ENCODE measurements around the gene RTEL1. TPM values are rescaled to one million over a fixed set of nuclear protein-coding genes. Genes with fewer than 3 reads are reported as not detected.
"Not testable (repeated sequence)": the region's sequence is repeated elsewhere in the genome, so short reads cannot be mapped to it uniquely, and the experiment has no call there.

The RTEL1 gene
- total RNA-seq, 1 donor from 2014 or later = 4.7 TPM

- H3K4me3 ChIP-seq (ENCODE audit: low read length in 3 of 3); H3K27ac ChIP-seq (ENCODE audit: low read depth, low read length); H3K9ac ChIP-seq (ENCODE audit: low read depth in 1 of 3, low read length in 3 of 3); H3K9me3 ChIP-seq (ENCODE audit: control insufficient read depth in 3 of 3, low read length in 3 of 3); H3K36me3 ChIP-seq (ENCODE audit: control insufficient read depth in 3 of 3, insufficient read depth in 3 of 3, low read length in 3 of 3): not testable (repeated sequence)
- H3K4me1 ChIP-seq (ENCODE audit: control insufficient read depth in 3 of 3, insufficient read depth in 3 of 3, low read length in 3 of 3) = peaks cover 9 to 19% (median 12%) of the 10 kb centered on the region in 3 donors
- H3K27me3 ChIP-seq (ENCODE audit: control insufficient read depth in 3 of 3, insufficient read depth in 3 of 3, low read length in 3 of 3) = peaks cover 16 to 30% (median 17%) of the 10 kb centered on the region in 3 donors
These were observed 7.6 kb upstream of the RTEL1 start for GRCh38 chr20:63650486-63650885.

- Histone ChIP-seq H3K36me3 (ENCODE audit: control insufficient read depth in 3 of 3, insufficient read depth in 3 of 3, low read length in 3 of 3) (no peaks in the 10 kb centered on the region), H3K4me1 (ENCODE audit: control insufficient read depth in 3 of 3, insufficient read depth in 3 of 3, low read length in 3 of 3) (peaks cover 9 to 20% (median 15%) of the 10 kb centered on the region in 3 donors), H3K9me3 (ENCODE audit: control insufficient read depth in 3 of 3, low read length in 3 of 3) (no peaks in the 10 kb centered on the region), H3K4me3 (ENCODE audit: low read length in 3 of 3) (peak overlapping the region in 1 of 3 donors; percentile 46), H3K9ac (ENCODE audit: low read depth in 1 of 3, low read length in 3 of 3) (no peak overlapping the region), H3K27me3 (ENCODE audit: control insufficient read depth in 3 of 3, insufficient read depth in 3 of 3, low read length in 3 of 3) (peaks cover 13 to 26% (median 16%) of the 10 kb centered on the region in 3 donors), H3K27ac (ENCODE audit: low read depth, low read length) (no peak overlapping the region)
These were observed 6.2 kb upstream of the RTEL1 start for GRCh38 chr20:63651942-63652191.

DNA sequence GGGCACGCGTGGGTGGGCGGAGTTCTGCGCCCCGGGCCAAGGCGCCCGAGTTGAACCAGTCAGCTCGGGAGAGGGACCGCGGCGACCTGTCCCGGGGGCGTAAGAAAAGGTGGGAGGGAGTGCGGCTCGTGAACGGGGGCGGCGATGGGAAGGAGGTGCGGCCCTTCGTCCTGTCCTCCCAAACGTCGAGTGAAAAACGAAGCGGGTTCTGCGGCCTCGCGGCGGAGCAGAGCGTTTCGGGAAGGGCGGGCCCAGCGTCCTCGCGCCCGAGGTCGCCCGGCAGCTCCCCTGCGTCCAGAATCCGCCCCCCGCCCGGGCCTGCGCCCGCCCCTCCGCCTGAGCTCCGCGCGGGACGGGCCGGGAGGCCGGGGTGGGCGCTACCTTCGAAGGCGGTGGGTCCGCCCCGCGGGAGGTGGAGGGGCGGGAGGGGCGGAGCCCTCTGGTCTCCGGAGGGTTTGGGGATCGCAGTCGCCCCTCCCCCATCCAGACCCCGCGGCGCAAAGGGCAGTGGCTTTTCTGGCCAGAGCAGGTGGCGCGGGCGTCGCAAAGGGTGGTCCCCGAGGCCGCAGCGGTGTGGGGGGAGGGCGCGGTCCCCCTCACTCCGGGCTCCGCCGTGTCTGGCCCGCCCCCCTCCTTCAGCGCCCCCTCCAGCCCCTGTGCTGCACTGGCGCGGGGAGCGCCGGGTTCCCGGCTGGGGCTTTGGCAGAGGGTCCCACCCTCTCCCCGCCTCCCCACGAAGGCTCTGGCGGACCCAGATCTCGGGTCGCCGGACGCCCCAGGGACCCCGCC, 5.7 kb upstream of the RTEL1 start:
- peak overlapping the region in 1 of 3 donors; percentile 40 for H3K9ac ChIP-seq (ENCODE audit: low read depth in 1 of 3, low read length in 3 of 3)
- peaks cover 14 to 26% (median 19%) of the 10 kb centered on the region in 3 donors for H3K4me1 ChIP-seq (ENCODE audit: control insufficient read depth in 3 of 3, insufficient read depth in 3 of 3, low read length in 3 of 3)
- H3K36me3 ChIP-seq (ENCODE audit: control insufficient read depth in 3 of 3, insufficient read depth in 3 of 3, low read length in 3 of 3) = no peaks in the 10 kb centered on the region
- H3K27ac ChIP-seq (ENCODE audit: low read depth, low read length) = no peak overlapping the region
- H3K27me3 ChIP-seq (ENCODE audit: control insufficient read depth in 3 of 3, insufficient read depth in 3 of 3, low read length in 3 of 3) = peaks cover 13 to 26% (median 16%) of the 10 kb centered on the region in 3 donors
- peak overlapping the region in 2 of 3 donors; percentile 41 to 46 for H3K4me3 ChIP-seq (ENCODE audit: low read length in 3 of 3)
- H3K9me3 ChIP-seq (ENCODE audit: control insufficient read depth in 3 of 3, low read length in 3 of 3) = no peaks in the 10 kb centered on the region

DNA sequence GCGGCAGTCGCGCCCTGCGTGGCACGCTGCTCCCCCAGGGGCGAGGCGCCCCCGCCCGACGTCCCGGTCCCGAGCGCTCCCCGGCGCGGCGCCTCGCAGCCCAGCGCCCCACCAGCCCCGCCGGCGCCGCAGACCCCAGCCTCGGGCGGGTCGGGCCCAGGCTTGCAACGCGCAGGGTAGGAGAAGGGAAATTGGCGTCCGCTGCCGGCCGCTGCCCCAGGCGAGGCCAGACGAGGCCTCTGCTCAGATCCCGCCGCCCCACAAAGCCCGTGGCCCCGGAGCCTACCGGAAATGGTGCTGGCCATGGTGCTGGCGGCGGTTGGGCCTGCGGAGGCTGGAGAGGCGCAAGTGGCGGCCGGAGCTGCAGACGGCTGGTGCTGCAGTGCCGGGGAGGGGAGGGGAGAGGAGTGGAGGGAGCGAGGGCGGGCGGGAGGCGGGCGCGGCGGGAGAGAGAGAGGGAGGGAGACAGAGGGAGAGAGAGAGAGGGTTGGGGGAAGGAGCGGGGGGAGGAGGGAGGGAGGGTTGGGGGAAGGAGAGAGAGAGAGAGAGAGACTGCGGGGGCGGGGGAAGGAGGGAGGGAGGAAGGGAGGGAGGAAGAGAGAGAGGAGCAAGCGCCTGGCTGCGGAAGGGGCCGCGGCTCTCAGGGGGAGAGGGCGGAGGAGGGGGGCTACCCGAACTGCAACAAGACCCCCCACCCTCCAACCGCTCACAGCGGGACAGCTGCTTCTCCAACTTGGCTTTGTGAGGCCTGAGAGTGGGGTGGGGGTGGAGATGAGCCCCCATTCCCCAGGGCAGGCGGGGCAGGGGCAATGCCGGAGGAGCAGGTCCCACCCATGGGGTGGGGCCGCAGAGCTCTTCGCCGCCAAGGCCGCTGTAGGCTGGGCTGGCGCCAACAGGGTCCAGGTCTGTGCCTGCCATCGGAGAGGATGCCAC, 4.8 kb upstream of the RTEL1 start, which contains the start of gene STMN3:
Gene STMN3, minus strand, starts transcription at position 384 of the 933 bp plus-strand sequence. Its CDS starts 79 bp downstream, at position 305.
- H3K9me3 ChIP-seq (ENCODE audit: control insufficient read depth in 3 of 3, low read length in 3 of 3) = no peaks in the 10 kb centered on the region
- H3K4me3 ChIP-seq (ENCODE audit: low read length in 3 of 3) = peak within 1 kb of the TSS in 2 of 3 donors; percentile 41 to 46
- peaks cover 19 to 35% (median 26%) of the 10 kb centered on the region in 3 donors for H3K4me1 ChIP-seq (ENCODE audit: control insufficient read depth in 3 of 3, insufficient read depth in 3 of 3, low read length in 3 of 3)
- H3K27me3 ChIP-seq (ENCODE audit: control insufficient read depth in 3 of 3, insufficient read depth in 3 of 3, low read length in 3 of 3) = peaks cover 13 to 23% (median 16%) of the 10 kb centered on the region in 3 donors
- peak within 1 kb of the TSS; percentile 44 for H3K27ac ChIP-seq (ENCODE audit: low read depth, low read length)
- peak within 1 kb of the TSS in 1 of 3 donors; percentile 50 for H3K9ac ChIP-seq (ENCODE audit: low read depth in 1 of 3, low read length in 3 of 3)
- no peaks in the 10 kb centered on the region for H3K36me3 ChIP-seq (ENCODE audit: control insufficient read depth in 3 of 3, insufficient read depth in 3 of 3, low read length in 3 of 3)

GRCh38 chr20:63653974-63654668, 4.0 kb upstream of the RTEL1 start:
- H3K4me1 ChIP-seq (ENCODE audit: control insufficient read depth in 3 of 3, insufficient read depth in 3 of 3, low read length in 3 of 3) = peaks cover 25 to 42% (median 29%) of the 10 kb centered on the region in 3 donors
- no peaks in the 10 kb centered on the region for H3K36me3 ChIP-seq (ENCODE audit: control insufficient read depth in 3 of 3, insufficient read depth in 3 of 3, low read length in 3 of 3)
- peak overlapping the region; percentile 44 for H3K27ac ChIP-seq (ENCODE audit: low read depth, low read length)
- H3K27me3 ChIP-seq (ENCODE audit: control insufficient read depth in 3 of 3, insufficient read depth in 3 of 3, low read length in 3 of 3) = peaks cover 13 to 23% (median 16%) of the 10 kb centered on the region in 3 donors
- H3K4me3 ChIP-seq (ENCODE audit: low read length in 3 of 3) = no peak overlapping the region
- no peaks in the 10 kb centered on the region for H3K9me3 ChIP-seq (ENCODE audit: control insufficient read depth in 3 of 3, low read length in 3 of 3)
- H3K9ac ChIP-seq (ENCODE audit: low read depth in 1 of 3, low read length in 3 of 3) = peak overlapping the region in 1 of 3 donors; percentile 50

GRCh38 chr20:63655249-63655648, 2.9 kb upstream of the RTEL1 start:
- no peaks in the 10 kb centered on the region for H3K9me3 ChIP-seq (ENCODE audit: control insufficient read depth in 3 of 3, low read length in 3 of 3)
- H3K9ac ChIP-seq (ENCODE audit: low read depth in 1 of 3, low read length in 3 of 3) = no peak overlapping the region
- peaks cover 13 to 23% (median 16%) of the 10 kb centered on the region in 3 donors for H3K27me3 ChIP-seq (ENCODE audit: control insufficient read depth in 3 of 3, insufficient read depth in 3 of 3, low read length in 3 of 3)
- H3K4me3 ChIP-seq (ENCODE audit: low read length in 3 of 3) = no peak overlapping the region
- H3K36me3 ChIP-seq (ENCODE audit: control insufficient read depth in 3 of 3, insufficient read depth in 3 of 3, low read length in 3 of 3) = peaks cover 0 to 5% (median 0%) of the 10 kb centered on the region in 3 donors
- H3K27ac ChIP-seq (ENCODE audit: low read depth, low read length) = no peak overlapping the region
- H3K4me1 ChIP-seq (ENCODE audit: control insufficient read depth in 3 of 3, insufficient read depth in 3 of 3, low read length in 3 of 3) = peaks cover 32 to 46% (median 34%) of the 10 kb centered on the region in 3 donors

GRCh38 chr20:63656451-63656850, 1.7 kb upstream of the RTEL1 start:
- Histone ChIP-seq H3K4me3 (ENCODE audit: low read length in 3 of 3) (no peak overlapping the region), H3K9ac (ENCODE audit: low read depth in 1 of 3, low read length in 3 of 3) (peak overlapping the region in 1 of 3 donors; percentile 33), H3K9me3 (ENCODE audit: control insufficient read depth in 3 of 3, low read length in 3 of 3) (no peaks in the 10 kb centered on the region), H3K27me3 (ENCODE audit: control insufficient read depth in 3 of 3, insufficient read depth in 3 of 3, low read length in 3 of 3) (peaks cover 7 to 16% (median 14%) of the 10 kb centered on the region in 3 donors), H3K4me1 (ENCODE audit: control insufficient read depth in 3 of 3, insufficient read depth in 3 of 3, low read length in 3 of 3) (peaks cover 31 to 44% (median 32%) of the 10 kb centered on the region in 3 donors), H3K36me3 (ENCODE audit: control insufficient read depth in 3 of 3, insufficient read depth in 3 of 3, low read length in 3 of 3) (peaks cover 3 to 14% (median 6%) of the 10 kb centered on the region in 3 donors), H3K27ac (ENCODE audit: low read depth, low read length) (no peak overlapping the region)

- Histone ChIP-seq H3K9me3 (ENCODE audit: control insufficient read depth in 3 of 3, low read length in 3 of 3) (no peaks in the 10 kb centered on the region), H3K36me3 (ENCODE audit: control insufficient read depth in 3 of 3, insufficient read depth in 3 of 3, low read length in 3 of 3) (peaks cover 8 to 23% (median 15%) of the 10 kb centered on the region in 3 donors), H3K4me3 (ENCODE audit: low read length in 3 of 3) (peak overlapping the region; percentile 95 to 97 (median 97)), H3K9ac (ENCODE audit: low read depth in 1 of 3, low read length in 3 of 3) (peak overlapping the region; percentile 95 to 96 (median 96)), H3K4me1 (ENCODE audit: control insufficient read depth in 3 of 3, insufficient read depth in 3 of 3, low read length in 3 of 3) (peaks cover 24 to 34% (median 28%) of the 10 kb centered on the region in 3 donors), H3K27me3 (ENCODE audit: control insufficient read depth in 3 of 3, insufficient read depth in 3 of 3, low read length in 3 of 3) (peaks cover 0 to 7% (median 4%) of the 10 kb centered on the region in 3 donors), H3K27ac (ENCODE audit: low read depth, low read length) (peak overlapping the region; percentile 89)
These were observed 714 bp upstream of the RTEL1 start for GRCh38 chr20:63657260-63657936.

GRCh38 chr20:63658749-63659187, 656 bp downstream of the RTEL1 start:
- peaks cover 20 to 35% (median 28%) of the 10 kb centered on the region in 3 donors for H3K36me3 ChIP-seq (ENCODE audit: control insufficient read depth in 3 of 3, insufficient read depth in 3 of 3, low read length in 3 of 3)
- H3K4me1 ChIP-seq (ENCODE audit: control insufficient read depth in 3 of 3, insufficient read depth in 3 of 3, low read length in 3 of 3) = peaks cover 24 to 30% (median 25%) of the 10 kb centered on the region in 3 donors
- H3K27me3 ChIP-seq (ENCODE audit: control insufficient read depth in 3 of 3, insufficient read depth in 3 of 3, low read length in 3 of 3) = peaks cover 0 to 3% (median 0%) of the 10 kb centered on the region in 3 donors
- H3K4me3 ChIP-seq (ENCODE audit: low read length in 3 of 3) = peak overlapping the region; percentile 95 to 97 (median 97)
- H3K27ac ChIP-seq (ENCODE audit: low read depth, low read length) = peak overlapping the region; percentile 89
- peak overlapping the region; percentile 95 to 96 (median 96) for H3K9ac ChIP-seq (ENCODE audit: low read depth in 1 of 3, low read length in 3 of 3)
- no peaks in the 10 kb centered on the region for H3K9me3 ChIP-seq (ENCODE audit: control insufficient read depth in 3 of 3, low read length in 3 of 3)

All from skeletal muscle tissue (tissue), 4 donors.